Calu3 (cell line): ENCODE measurements around the gene RFXANK. TPM values are rescaled to one million over a fixed set of nuclear protein-coding genes. Genes with fewer than 3 reads are reported as not detected.

ENCODE experiments used
- BruUV-seq: library from RNA; stranded (reverse); fragments of 400-500 nt; replicated peaks from 2 replicates; lab custom pipeline; 2021; lab: Mats Ljungman, UMichigan
- CTCF ChIA-PET: fragments of 300-600 bp; sonication (Branson Sonifier 250); formaldehyde crosslinking; loops from one replicate; lab custom pipeline; 2022; ENCODE audit warnings: antibody characterized with exemption; lab: Charles Lee
- DNase-seq: peaks from one replicate; pipeline ENCODE4 v3.0.0; 2022
- H3K27ac Mint-ChIP-seq: one replicate; pipeline ENCODE4 v1.8.0; 2022; ENCODE audit warnings: mixed read lengths; ENCODE audit not compliant: unreplicated experiment
- H3K27me3 Mint-ChIP-seq: one replicate; pipeline ENCODE4 v1.8.0; 2022; ENCODE audit warnings: mixed read lengths; ENCODE audit not compliant: unreplicated experiment
- H3K36me3 Mint-ChIP-seq: one replicate; pipeline ENCODE4 v1.8.0; 2022; ENCODE audit warnings: mild to moderate bottlenecking, moderate library complexity, mixed read lengths; ENCODE audit not compliant: insufficient read depth, unreplicated experiment
- H3K4me1 Mint-ChIP-seq: one replicate; pipeline ENCODE4 v1.8.0; 2022; ENCODE audit warnings: mild to moderate bottlenecking, low read depth, mixed read lengths; ENCODE audit not compliant: unreplicated experiment
- H3K4me3 Mint-ChIP-seq: one replicate; pipeline ENCODE4 v1.8.0; 2022; ENCODE audit warnings: mild to moderate bottlenecking, low read depth, moderate library complexity, mixed read lengths; ENCODE audit not compliant: unreplicated experiment
- H3K9me3 Mint-ChIP-seq: one replicate; pipeline ENCODE4 v1.8.0; 2022; ENCODE audit warnings: low read depth, mixed read lengths; ENCODE audit not compliant: unreplicated experiment
- CTCF ChIP-seq: fragments of 200-600 bp; IDR thresholded peaks from one replicate; pipeline ENCODE4 v1.8.0; 2022; ENCODE audit warnings: antibody characterized with exemption; ENCODE audit not compliant: unreplicated experiment
- intact Hi-C: fragments of 100-400 bp; cut with micrococcal nuclease; formaldehyde crosslinking; loops from one replicate; pipeline ENCODE4 v1.10.0; 2022; ENCODE audit not compliant: unreplicated experiment
- total RNA-seq: library from RNA; stranded (reverse); gene quantifications from 2 replicates; pipeline ENCODE4 v1.2.3, GENCODE V29; 2022

Gene RFXANK
- total RNA-seq, 1 experiment from 2014 or later, result 63.2 TPM

GRCh38 chr19:19149435-19149834 lies 42.6 kb upstream of the RFXANK start:
- TF ChIP-seq CTCF, result no peak
- H3K4me3 Mint-ChIP-seq, result no peak overlapping the region
- CTCF ChIA-PET, result no interaction called here
- H3K27me3 Mint-ChIP-seq, result no peaks in the 10 kb centered on the region
- BruUV-seq, result no TSS peak
- H3K36me3 Mint-ChIP-seq, result no peaks in the 10 kb centered on the region
- H3K9me3 Mint-ChIP-seq, result no peaks in the 10 kb centered on the region
- H3K4me1 Mint-ChIP-seq, result no peaks in the 10 kb centered on the region
- H3K27ac Mint-ChIP-seq, result no peak overlapping the region
- intact Hi-C loops, result loop anchor here (10.0 kb wide), 1 partner anchor 75 kb away; no protein-coding TSS in a partner anchor
- no peak for DNase-seq

GRCh38 chr19:19151418-19151817 lies 40.6 kb upstream of the RFXANK start:
- H3K36me3 Mint-ChIP-seq, result no peaks in the 10 kb centered on the region
- H3K27me3 Mint-ChIP-seq, result no peaks in the 10 kb centered on the region
- no peak for DNase-seq
- CTCF ChIA-PET, result no interaction called here
- H3K9me3 Mint-ChIP-seq, result no peaks in the 10 kb centered on the region
- TF ChIP-seq CTCF, result no peak
- no peak overlapping the region for H3K27ac Mint-ChIP-seq
- intact Hi-C loops, result no loop called here
- BruUV-seq, result no TSS peak
- H3K4me3 Mint-ChIP-seq, result no peak overlapping the region
- H3K4me1 Mint-ChIP-seq, result no peaks in the 10 kb centered on the region

- CTCF ChIA-PET, result interaction anchor here (0.6 kb wide), 1 partner anchor 77 kb away, joined by 3 read pairs; no protein-coding TSS in a partner anchor
- no peak for TF ChIP-seq CTCF
- Mint-ChIP-seq H3K9me3 (no peaks in the 10 kb centered on the region), H3K27ac (no peak overlapping the region), H3K4me1 (no peaks in the 10 kb centered on the region), H3K27me3 (no peaks in the 10 kb centered on the region), H3K4me3 (no peak overlapping the region), H3K36me3 (no peaks in the 10 kb centered on the region)
- no peak for DNase-seq
- intact Hi-C loops, result no loop called here
- no TSS peak for BruUV-seq
Measured at GRCh38 chr19:19152668-19153384, 39.2 kb upstream of the RFXANK start.

GRCh38 chr19:19154768-19155494 lies 37.1 kb upstream of the RFXANK start:
- H3K27me3 Mint-ChIP-seq, result no peaks in the 10 kb centered on the region
- CTCF ChIA-PET, result no interaction called here
- BruUV-seq, result no TSS peak
- no peak overlapping the region for H3K27ac Mint-ChIP-seq
- H3K36me3 Mint-ChIP-seq, result no peaks in the 10 kb centered on the region
- H3K4me3 Mint-ChIP-seq, result no peak overlapping the region
- intact Hi-C loops, result no loop called here
- H3K9me3 Mint-ChIP-seq, result no peaks in the 10 kb centered on the region
- no peak for TF ChIP-seq CTCF
- H3K4me1 Mint-ChIP-seq, result no peaks in the 10 kb centered on the region
- DNase-seq, result no peak
